Placental pericyte (primary cell): Measurements from ENCODE around the gene USP44. TPM values are rescaled to one million over a fixed set of nuclear protein-coding genes. Genes with fewer than 3 reads are reported as not detected.

ENCODE experiments used
- total RNA-seq: library from RNA; depleted of rRNA; stranded (reverse); fragments of >200 nt; gene quantifications from 2 replicates; pipeline ENCODE4 v1.2.3, GENCODE V29; 2012

USP44 gene
- total RNA-seq: 0.22 and 0.29 TPM in 2 replicates

DNA sequence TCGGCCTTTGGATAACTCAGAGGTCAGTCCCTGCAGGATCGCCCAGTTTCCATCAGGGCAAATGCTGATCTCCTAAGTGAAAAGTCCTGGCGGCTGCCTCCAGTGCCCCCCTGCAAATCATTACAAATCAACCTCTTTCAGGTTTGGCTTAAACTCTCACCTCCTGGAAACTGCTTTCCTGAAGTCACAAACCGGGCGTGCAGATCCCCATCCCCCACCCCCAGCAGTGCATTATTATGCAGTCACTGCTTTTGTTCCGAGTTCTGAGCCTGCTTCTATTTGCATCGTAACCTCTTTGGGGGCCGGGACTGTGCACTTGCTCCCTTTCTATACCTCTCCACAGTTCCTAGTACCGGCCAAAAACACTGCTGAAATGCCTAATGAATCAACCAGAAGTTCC lies at the start of gene USP44:
USP44 (minus strand) TSS at position 172 of the 400 bp plus-strand sequence. CDS start 17,220 bp downstream, outside the sequence.

DNA sequence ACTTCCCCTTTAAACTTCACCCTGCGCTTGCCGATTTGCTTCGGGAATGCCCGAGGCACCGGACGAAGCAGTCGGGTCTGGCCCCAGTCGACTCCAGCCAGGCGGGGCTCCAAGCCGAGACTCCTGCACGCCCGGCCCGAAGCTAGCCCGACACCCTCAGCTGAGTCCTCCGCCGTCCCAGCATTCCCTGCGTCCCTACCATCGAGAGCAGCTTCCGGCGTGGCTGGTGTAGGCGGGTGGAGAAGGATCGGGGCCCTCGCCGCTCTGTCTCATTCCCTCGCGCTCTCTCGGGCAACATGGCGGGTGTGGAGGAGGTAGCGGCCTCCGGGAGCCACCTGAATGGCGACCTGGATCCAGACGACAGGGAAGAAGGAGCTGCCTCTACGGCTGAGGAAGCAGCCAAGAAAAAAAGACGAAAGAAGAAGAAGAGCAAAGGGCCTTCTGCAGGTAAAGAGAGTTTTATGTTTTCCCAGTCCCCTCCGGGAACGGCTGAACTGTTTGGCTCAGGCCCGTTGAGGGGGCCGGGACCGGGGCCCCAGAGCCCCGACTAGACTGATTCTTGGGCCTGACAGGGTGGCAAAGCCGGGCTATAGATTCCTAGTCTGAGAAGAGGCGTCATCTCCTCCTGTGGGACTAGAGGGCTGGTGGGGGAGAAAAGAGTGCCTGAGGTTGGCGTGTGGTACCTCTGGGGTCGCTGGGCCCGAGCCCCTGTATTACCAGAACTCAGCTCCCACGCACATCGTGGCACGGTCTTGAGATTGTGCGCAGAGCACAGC lies 77.2 kb downstream of the USP44 start, which contains the start of gene METAP2:
METAP2 (plus strand) TSS at position 269 of the 776 bp plus-strand sequence; CDS start at position 297, 28 bp downstream.

Other genes with a start within 250 kb of the USP44 start
- gene METAP2, start 77.3 kb downstream of the USP44 start, total RNA-seq: 54.4 and 65.7 TPM in 2 replicates
- gene NTN4, start 239.3 kb upstream of the USP44 start, total RNA-seq: 5.5 and 16.3 TPM in 2 replicates